ENCODE measurements around the gene PLA2G6.

PLA2G6 gene, protein sequence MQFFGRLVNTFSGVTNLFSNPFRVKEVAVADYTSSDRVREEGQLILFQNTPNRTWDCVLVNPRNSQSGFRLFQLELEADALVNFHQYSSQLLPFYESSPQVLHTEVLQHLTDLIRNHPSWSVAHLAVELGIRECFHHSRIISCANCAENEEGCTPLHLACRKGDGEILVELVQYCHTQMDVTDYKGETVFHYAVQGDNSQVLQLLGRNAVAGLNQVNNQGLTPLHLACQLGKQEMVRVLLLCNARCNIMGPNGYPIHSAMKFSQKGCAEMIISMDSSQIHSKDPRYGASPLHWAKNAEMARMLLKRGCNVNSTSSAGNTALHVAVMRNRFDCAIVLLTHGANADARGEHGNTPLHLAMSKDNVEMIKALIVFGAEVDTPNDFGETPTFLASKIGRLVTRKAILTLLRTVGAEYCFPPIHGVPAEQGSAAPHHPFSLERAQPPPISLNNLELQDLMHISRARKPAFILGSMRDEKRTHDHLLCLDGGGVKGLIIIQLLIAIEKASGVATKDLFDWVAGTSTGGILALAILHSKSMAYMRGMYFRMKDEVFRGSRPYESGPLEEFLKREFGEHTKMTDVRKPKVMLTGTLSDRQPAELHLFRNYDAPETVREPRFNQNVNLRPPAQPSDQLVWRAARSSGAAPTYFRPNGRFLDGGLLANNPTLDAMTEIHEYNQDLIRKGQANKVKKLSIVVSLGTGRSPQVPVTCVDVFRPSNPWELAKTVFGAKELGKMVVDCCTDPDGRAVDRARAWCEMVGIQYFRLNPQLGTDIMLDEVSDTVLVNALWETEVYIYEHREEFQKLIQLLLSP

DNA sequence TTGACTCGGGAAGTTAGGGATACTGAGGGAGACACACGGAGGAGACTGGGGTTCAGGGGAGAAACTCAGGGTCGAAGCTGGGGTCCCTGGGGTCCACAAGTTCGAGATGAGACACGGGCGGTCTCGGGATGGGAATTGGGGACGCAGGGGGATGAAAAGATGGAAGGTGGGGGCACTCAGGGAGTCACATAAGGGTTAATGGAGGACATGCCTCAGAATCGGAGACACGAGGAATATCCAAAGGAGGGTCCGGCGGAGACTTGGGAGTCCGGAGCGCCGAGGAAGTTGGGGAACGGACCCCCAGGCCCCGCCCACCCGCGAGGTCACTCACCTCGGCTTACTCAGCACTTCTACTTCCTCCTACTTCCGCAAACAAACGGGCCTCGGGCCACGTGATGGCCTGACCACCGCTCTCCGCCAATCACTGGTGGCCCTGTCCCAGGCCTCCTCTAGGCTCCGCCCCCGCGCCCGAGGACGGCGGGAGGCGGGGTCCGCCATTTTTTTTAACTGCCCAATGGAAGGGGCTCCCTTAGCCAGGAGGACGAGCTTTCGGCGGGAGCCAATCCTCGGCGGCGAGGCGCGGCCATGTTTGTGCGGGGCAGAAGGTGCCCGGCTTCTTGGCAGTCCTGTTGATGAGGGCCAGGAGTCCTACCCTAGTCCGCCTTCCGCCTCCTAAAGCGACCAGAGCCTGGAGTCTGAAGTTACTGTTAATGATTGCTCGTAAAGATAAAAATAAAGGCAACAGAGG is at the start of gene PLA2G6:
Gene PLA2G6 (minus strand): TSS at position 378 of the 748 bp plus-strand sequence. CDS start 12,404 bp downstream, outside the sequence.
- DNase-seq: peak; percentile 96

DNA sequence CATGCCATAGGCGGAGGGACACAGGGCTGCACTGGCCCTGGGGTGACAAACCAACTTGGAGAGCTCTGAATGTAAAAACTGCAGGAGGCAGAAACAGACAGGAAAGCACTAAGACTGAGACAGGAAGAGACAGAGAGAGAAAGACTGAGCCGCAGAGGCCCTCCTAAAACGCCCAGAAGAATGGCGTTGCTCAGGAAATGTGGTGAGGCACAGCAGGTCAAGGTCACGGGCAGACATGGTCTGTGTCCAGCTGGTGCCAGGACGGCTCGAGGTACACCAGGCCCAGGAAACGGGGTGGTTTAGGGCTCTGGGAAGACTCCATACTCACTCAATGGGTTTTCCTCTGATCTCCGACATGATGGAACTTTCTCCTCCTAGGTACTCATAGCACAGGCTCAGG is 49.3 kb upstream of the PLA2G6 start:
- DNase-seq: no peak

DNA sequence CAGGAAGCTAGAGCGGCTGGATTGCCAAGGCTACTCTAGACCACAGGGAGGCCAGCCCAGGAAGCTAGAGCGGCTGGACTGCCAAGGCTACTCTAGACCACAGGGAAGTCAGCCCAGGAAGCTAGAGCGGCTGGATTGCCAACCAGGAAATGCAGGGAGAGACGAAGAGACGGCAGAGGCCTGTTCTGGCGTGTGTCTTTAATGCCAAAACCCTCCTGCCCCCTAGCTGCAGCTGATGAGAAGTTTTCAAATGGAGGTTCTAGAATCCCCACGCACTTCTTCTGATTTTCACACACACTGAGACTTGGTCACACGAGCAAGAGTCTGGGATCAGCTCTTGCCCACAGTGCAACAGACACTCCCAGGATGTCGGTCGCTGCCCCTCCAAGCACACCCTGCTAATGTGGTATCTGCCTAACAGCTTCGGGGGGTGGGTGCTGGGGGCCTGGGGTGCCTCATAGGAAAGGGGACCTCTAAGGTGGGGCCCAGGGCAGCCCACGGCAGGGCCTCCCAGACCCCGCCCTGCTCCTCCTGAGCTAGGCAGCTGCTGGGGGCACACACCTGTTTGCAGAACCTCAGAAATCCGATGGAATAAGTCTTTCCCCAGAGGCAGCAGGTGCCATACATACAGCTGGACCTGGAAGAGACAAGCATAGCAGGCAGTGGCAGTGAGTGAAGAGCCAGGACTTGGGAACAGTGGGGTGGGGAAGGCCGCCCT is 48.6 kb upstream of the PLA2G6 start:
- peak; percentile 40 for DNase-seq

DNA sequence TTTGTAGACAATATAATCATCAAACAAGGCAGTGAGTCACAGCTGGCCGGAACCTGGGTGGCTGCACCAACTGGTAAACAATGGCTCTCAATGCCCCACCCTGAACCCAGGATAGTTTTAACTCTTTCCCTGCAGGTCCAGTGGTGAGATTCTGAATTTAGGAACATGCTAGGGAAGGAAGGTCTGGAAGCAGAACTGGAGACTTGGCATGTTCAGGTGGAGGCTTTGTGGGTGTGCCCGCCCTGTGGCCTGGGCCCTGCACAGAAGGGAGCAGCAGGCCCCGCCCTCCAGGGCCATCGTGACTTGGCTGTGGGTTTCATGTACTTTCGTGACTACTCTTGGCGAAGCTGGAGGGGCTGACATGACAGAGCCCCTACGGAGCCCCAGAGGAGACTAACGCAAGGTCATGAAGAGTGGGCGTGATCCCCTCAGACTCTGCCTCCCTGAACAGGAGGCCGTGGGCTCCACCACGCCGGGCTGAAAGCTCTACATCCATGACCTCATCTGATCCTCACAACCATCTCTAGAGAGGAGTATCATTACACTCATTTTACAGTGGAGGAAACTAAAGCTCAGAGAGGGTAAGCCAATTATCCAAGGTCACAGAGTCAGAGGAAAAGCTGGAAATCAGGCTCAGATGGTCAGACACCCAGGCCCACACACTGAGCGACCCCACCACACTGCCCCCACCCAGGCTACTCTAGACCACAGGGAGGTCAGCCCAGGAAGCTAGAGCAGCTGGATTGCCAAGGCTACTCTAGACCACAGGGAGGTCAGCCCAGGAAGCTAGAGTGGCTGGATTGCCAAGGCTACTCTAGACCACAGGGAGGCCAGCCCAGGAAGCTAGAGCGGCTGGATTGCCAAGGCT is 47.5 kb upstream of the PLA2G6 start:
- no peak for DNase-seq

DNA sequence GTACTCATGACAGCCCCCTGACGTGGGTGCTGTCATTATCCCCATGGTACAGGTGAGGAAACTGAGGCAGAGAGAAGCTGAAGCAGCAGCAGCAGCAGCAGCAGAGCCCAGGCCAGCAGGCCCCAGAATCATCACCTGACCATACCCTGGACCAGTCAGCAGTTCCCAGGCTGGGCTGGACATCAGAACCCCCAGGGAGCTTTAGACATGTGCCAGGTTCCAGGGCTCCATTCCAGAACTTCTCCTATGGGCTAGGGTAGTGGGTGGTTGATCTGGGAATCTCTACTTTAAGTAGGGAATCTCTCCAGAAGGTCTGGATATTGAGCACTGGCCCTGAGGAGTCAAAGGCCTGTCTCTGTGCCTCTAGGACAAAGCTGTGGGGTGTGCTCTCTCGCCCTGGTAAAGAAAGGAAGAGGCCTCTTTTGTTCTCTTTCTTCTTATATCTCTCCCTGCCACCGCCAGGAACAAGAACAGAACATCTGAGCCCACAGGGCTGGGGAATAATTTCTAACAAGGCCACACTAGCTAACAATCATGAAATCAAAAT is 46.8 kb upstream of the PLA2G6 start:
- no peak for DNase-seq

DNA sequence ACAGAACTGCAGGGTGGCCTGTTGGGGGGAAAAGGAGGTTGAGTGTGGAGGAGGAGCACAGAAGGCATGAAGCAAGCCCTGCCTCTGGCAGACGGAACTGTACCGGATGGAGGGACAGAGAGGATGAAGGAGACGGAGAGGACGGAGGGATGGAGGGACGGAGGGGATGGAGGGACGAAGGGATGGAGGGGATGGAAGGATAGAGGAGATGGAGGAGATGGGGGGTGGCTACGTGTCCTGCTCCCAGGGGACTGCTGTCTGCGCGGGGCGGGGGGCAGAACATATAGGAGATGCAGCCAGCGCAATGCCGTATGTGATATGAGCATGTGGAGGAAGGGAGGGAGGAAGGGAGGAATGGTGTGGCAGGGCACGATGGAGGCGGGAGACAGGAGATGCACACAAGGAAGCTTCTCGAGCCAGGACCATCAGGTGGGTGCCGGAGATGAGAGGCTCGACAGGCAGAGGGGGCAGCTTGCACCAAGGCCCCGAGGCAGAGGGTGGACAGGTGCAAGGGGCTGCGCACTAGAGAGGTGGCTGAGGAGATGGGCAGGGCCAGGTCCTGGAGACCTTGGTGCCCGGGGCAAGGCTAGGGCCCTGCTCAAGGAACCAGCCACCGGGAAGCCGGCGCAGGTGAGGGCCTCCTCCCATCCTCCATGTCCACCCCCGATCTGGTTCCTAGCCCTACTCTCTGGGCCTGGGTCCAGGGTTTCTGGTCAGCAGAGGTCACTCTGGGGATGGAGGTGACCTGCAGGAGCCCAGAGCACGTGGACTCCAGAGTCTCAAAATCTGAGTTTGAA is 45.4 kb upstream of the PLA2G6 start:
- DNase-seq: no peak

DNA sequence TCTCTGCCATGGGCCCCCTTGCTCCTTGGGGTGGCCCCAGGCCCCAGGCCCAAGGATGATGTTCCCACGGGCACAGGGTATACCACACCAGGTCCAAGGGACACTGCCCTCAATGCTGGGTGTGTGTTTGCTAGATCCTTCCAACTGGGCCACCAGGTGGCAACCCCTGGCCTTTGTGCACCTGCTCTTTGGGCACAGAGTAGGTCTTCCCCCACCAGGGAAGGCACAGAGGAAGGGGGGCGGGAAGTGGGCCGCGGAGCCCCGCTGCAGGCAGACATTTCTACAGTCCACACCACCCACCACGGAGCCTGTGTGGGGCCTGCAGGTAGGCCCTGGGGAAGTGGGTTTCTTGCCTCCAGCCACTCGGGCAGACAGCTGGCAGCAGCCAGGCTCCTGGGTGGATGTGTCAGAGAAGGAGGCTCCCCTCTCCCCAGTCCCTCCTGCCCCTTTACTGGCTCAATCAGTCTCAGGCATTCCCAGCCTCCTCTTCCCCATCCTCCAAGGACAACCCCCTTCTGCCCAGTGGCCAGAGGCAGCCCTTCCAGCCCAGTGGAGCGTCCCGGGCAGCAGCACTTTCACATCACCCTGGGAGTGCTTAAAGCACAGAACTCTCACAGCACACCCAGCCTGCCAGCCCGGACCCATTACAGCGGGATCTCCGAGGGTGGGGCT is 41.8 kb upstream of the PLA2G6 start:
- no peak for DNase-seq

DNA sequence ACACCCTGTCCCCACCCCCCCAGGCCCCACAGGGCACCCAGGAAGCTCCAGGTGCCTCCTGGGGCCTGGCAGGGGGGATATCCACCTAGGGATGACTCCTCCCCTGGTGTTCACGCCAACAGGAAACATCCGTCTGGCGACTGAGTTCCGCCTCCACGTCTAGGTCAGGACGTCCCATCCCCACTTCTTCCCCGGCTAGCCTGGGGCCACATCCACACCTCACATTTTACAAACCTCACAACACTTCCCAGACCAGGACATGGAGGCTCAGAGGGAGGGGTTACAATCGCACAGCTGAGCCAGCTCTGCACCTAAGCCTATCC is 41.1 kb upstream of the PLA2G6 start:
- no peak for DNase-seq

DNA sequence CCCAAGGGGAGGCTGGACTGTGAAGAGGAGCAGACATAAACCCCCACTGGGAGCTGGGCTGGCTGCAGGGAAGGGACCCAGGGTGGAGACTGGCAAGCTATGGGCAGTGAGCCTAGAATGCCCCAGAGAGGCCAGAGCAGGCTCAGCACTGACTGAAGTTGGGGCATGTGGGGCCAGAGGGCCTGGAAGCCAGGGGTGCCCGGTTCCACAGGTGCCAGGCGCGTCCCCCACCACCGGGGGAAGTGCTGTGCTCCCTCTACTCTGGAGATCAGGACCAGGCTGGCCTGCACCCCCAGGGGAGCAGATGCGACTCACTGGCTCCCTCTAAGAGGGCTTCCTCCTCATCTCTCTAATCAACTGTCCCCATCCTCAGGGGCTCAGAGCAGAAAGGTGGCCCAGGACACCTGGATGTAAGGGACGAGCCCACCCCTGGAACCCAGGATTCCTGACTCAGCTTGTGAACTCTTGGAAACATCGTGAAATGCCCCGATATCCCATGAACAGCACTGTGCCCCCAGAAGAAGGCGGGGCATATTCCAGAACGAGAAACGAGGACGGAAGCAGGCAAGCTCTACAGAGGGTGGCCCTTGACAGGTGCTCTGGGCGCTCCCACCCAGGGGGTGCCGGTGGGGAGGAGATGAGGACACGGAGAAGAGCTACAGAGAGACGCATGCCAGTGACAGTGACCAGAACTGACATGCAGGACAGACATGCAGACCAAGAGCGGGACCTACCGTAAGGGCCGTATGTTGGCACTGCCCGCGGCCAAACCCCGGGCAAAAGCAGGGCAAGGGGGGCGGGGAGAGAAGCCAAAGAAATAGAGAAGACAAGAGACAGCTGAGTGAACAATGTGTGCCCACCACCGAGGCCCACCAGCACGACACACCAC is 40.5 kb upstream of the PLA2G6 start:
- DNase-seq: no peak

DNA sequence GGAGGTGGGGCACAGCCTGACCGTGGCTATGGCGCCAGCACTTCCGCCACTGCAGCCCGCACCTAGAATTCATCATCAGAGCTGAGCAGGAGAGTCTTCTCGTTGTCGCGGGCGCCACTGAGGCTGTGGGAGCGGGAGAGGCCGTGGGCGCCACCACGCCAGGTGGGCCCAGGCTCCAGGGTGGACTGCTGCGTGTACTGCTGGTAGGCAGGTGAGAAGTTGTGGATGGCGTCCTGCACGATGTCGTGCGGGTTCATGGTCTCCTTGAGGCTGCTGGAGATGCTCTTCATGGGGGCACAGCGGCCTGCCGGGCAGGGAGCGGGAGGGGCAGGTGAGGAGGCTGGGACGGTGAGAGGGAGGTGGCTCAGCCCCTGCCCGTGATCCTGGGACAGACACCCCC is 39.8 kb upstream of the PLA2G6 start:
- DNase-seq: no peak

DNA sequence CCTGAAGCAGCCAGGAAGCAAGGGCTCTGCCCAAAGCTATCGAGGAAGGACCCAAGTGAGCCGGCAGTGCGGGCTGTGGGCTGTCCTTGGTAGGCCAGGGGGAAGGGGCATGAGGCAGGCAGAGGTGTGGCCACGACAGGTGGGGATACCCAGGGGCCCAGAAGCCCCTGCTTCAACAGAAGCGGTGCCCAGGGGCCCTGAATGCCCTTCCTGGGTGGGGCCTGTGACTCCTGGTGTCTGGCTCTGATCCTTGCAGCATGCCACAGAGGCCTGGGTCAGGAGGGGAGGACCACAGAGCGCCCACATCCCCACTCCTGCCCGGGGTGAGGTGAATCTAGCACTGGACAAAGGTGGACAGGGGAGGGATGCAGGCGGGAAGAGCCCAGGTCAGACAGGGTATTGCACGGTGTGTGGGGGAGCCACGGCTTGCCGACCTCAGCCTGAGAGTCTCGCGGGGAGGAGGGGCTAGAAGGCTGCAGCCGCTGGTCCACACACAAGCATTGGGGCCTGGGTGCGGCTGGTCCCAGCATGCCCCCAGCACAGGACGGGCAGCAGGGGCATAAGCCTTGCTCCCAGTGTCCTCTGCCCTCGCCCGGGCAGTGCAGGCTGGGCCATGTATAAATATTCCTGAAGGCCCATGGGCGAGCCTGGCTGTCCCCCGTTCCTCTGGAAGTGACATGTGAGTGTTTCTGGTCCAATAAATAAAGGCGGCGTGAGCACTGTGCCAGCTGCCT is 39.2 kb upstream of the PLA2G6 start:
- DNase-seq: no peak

DNA sequence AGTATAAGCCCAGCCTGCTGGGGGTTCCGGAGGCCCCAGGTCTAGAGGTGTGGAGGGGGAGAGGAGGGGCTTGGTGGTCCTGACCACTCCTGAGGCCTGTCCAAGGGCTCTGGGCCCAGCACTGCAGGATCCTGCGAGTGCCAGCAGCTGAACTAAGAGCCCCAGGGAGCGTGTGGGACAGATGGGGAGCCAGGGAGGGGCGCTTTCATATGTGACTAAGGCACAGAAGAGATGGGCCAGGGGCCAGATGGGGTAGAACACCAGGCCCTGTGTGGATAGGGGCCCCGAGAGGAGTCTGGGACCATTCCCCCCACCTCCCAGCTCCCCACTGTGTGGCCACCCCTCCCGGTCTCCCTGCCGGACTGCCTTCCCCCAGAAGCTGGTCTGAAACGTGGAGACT is 38.5 kb upstream of the PLA2G6 start:
- no peak for DNase-seq

DNA sequence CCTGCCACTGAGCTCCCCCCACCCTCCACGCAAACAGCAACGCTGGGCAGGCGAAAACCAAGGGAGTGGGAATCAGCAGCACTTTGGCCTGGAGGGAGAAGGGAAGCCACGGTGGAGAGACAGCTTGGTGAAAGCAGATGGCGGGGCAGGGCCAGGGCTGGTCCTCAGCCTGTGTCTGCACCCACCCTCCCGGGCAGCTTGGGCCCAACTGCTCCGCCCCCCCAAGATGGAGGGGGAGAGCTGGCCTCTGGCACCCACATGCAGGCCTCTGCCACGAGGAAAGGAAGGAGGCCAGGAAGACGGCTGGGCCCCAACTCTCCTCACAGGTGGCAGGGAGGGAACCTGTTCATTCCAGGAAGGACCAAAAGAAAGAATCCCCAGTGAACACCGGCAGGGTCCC is 38.0 kb upstream of the PLA2G6 start:
- no peak for DNase-seq

DNA sequence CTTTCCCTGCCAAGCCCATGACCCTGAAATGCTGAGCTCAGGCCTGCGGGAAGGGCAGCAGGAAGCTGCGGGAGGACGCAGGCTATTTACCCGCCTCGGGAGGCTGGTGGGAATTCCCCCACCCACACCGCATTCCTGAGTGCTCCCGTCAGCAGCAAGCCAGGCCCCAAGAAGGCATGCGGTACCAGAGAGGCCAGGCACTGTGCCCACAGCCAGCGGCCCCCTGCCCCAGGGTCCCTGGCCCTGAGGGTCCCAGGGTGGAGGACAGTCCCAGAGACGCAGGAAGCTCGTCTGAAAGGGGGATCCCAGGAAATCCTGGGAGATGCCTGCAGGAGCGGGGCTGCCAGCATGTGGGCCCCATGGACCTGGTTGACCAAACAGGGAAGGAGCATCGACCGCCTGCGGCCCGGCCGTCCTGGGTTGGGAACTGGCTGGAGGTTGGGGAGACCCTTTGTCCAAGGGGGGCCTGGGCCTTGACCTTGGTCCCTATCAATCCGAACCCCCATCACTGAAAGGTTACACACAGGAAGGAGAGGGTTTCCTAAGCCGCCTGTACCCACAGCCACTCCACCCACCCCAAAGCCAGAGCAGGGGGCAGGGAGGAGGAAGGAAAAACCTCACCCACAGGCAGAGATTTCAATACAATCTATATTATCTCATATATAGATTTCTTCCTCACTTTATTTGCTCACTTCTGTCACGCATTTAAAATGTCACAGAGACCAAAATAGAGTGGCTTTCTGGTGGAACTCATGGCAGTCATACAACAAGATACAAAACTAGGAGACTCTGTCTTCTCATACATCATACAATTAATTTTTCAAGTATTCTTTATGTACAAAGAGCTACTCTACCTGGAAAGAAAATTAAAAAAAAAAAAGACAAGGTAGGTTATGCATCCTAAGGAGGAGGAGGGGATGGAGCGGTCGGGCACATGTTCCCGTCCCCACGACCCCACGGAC is 37.3 kb upstream of the PLA2G6 start:
- DNase-seq: peak; percentile 44

DNA sequence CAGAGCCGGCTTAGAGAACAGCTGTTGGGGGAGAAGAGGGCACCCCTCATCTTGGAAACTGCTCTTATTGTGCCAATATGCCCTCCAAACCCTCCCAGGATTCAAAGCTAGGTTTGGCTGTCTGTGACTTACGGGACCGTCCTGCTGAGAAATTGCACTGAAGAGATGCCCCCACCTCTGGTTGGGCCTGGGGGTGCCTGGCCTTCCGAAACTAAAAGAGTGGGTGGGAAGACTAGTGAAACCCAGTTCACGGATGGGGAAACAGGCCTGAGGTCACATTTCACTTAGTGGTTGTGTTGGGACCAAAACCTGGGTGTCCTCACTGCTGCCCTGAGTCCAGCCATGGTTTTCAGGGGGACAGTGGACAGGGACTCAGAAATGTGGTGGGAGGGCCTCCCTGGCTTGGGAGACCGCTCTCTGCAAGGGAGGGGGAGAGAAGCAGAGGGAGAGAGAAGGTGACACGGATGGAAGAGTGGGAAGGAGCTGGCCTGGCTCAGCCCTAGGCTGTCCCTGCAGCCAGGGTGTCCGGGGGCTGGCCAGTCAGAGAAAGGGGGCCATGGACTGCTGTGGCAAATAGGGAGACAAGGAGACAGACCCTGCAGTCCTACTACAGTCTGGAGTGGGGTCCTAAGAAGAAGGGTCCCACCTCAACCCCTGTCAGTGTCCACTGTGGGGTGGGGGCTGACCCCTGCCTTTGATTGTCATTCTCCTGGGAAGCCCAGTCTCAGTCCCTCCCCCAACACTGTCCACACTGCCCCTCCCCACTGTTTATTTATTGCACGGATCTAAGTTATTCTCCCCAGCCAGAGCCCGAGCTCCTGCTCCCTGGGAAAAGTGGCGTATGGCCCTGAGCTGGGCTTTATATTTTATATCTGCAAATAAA is 33.8 kb upstream of the PLA2G6 start:
- DNase-seq: no peak
